Measurements from ENCODE around the gene CRYBA4. TPM values are rescaled to one million over a fixed set of nuclear protein-coding genes. Genes with fewer than 3 reads are reported as not detected.

Gene CRYBA4
- total RNA-seq, 4 donors from 2014 or later, result not detected

GRCh38 chr22:26597480-26597879, 24.3 kb upstream of the CRYBA4 start:
- H3K36me3 ChIP-seq, result no peaks in the 10 kb centered on the region
- WGBS, 2 donors, result 85 to 87% methylated on average over 4 of the region's 4 CpGs
- H3K27me3 ChIP-seq, result no peaks in the 10 kb centered on the region
- no peak for TF ChIP-seq CTCF (IDR thresholded peaks at IDR 0.05)
- TF ChIP-seq EP300 (IDR thresholded peaks at IDR 0.05), result no peak
- TF ChIP-seq POLR2A (IDR thresholded peaks at IDR 0.05), result no peak
- peaks cover 0 to 2% (median 0%) of the 10 kb centered on the region in 4 donors for H3K4me1 ChIP-seq
- no peak overlapping the region for H3K4me3 ChIP-seq
- H3K9me3 ChIP-seq, result no peaks in the 10 kb centered on the region
- no peak overlapping the region for H3K27ac ChIP-seq
- no peak for DNase-seq (ENCODE audit: low spot score in 2 of 2)

GRCh38 chr22:26599505-26599904, 22.3 kb upstream of the CRYBA4 start:
- no peak for DNase-seq (ENCODE audit: low spot score in 2 of 2)
- Histone ChIP-seq H3K27ac (no peak overlapping the region), H3K27me3 (no peaks in the 10 kb centered on the region), H3K4me3 (no peak overlapping the region), H3K4me1 (no peaks in the 10 kb centered on the region), H3K9me3 (no peaks in the 10 kb centered on the region), H3K36me3 (no peaks in the 10 kb centered on the region)
- 76 to 78% methylated on average over 11 of the region's 11 CpGs for WGBS, 2 donors
- TF ChIP-seq EP300 (IDR thresholded peaks at IDR 0.05) (no peak), CTCF (IDR thresholded peaks at IDR 0.05) (no peak), POLR2A (IDR thresholded peaks at IDR 0.05) (no peak)

GRCh38 chr22:26601726-26602125, 20.0 kb upstream of the CRYBA4 start:
- no peaks in the 10 kb centered on the region for H3K9me3 ChIP-seq
- WGBS, 2 donors, result 80 to 85% methylated on average over 12 of the region's 12 CpGs

GRCh38 chr22:26602127-26602526, 19.6 kb upstream of the CRYBA4 start:
- no peak for DNase-seq (ENCODE audit: low spot score in 2 of 2)
- no peaks in the 10 kb centered on the region for H3K9me3 ChIP-seq
- no peak overlapping the region for H3K27ac ChIP-seq
- no peaks in the 10 kb centered on the region for H3K4me1 ChIP-seq
- no peaks in the 10 kb centered on the region for H3K36me3 ChIP-seq
- H3K4me3 ChIP-seq, result no peak overlapping the region
- WGBS, 2 donors, result 73 to 78% methylated on average over 4 of the region's 4 CpGs
- no peaks in the 10 kb centered on the region for H3K27me3 ChIP-seq
- no peak for TF ChIP-seq CTCF (IDR thresholded peaks at IDR 0.05)
- no peak for TF ChIP-seq EP300 (IDR thresholded peaks at IDR 0.05)
- no peak for TF ChIP-seq POLR2A (IDR thresholded peaks at IDR 0.05)

More at GRCh38 chr22:26601726-26602125, 20.0 kb upstream of the CRYBA4 start:
- H3K27ac ChIP-seq, result no peak overlapping the region
- DNase-seq (ENCODE audit: low spot score in 2 of 2), result no peak
- no peaks in the 10 kb centered on the region for H3K27me3 ChIP-seq
- no peaks in the 10 kb centered on the region for H3K36me3 ChIP-seq
- H3K4me3 ChIP-seq, result no peak overlapping the region
- H3K4me1 ChIP-seq, result no peaks in the 10 kb centered on the region
- TF ChIP-seq EP300 (IDR thresholded peaks at IDR 0.05) (no peak), CTCF (IDR thresholded peaks at IDR 0.05) (no peak), POLR2A (IDR thresholded peaks at IDR 0.05) (no peak)

- no peaks in the 10 kb centered on the region for H3K4me1 ChIP-seq
- DNase-seq (ENCODE audit: low spot score in 2 of 2), result no peak
- no peak overlapping the region for H3K27ac ChIP-seq
- H3K9me3 ChIP-seq, result no peaks in the 10 kb centered on the region
- no peaks in the 10 kb centered on the region for H3K27me3 ChIP-seq
- H3K4me3 ChIP-seq, result no peak overlapping the region
- TF ChIP-seq EP300 (IDR thresholded peaks at IDR 0.05) (no peak), POLR2A (IDR thresholded peaks at IDR 0.05) (no peak), CTCF (IDR thresholded peaks at IDR 0.05) (no peak)
- H3K36me3 ChIP-seq, result no peaks in the 10 kb centered on the region
- WGBS, 2 donors, result 76 to 78% methylated on average over 1 of the region's 1 CpG
Observed at GRCh38 chr22:26604368-26604767, 17.4 kb upstream of the CRYBA4 start.

Data from tibial nerve (tissue), 4 donors.